NCI-H2107 treated with DMSO at 0.1 percent for 48 hours (cell line): ENCODE results near the gene SLC5A10.
"Not testable (repeated sequence)": the region's sequence is repeated elsewhere in the genome, so short reads cannot be mapped to it uniquely, and the experiment has no call there.

ENCODE experiments used
- DNase-seq: peaks from one replicate; lab custom pipeline; 2025; ENCODE audit not compliant: unreplicated experiment; lab: John Stamatoyannopoulos, UW

The SLC5A10 gene

DNA sequence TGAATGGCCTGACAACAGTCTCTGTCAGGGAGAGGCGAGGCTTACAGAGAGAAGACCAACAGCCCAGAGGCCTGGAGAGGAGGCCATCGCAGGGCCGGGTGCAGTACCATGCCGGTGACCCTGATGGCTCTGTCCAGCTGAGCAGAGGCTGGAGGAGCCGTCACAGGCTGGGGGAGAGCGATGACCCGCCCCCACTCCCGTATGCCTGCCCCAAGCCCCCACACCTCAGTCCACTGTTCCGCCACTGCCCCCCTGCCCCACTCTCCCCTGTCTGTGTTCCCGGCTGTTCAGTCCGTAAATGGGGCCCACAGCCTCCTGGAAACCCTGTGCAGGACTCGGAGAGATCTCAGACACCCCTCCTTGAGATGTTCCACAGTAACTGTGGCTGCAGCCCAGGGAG is 65.4 kb downstream of the SLC5A10 start:
- no peak for DNase-seq

DNA sequence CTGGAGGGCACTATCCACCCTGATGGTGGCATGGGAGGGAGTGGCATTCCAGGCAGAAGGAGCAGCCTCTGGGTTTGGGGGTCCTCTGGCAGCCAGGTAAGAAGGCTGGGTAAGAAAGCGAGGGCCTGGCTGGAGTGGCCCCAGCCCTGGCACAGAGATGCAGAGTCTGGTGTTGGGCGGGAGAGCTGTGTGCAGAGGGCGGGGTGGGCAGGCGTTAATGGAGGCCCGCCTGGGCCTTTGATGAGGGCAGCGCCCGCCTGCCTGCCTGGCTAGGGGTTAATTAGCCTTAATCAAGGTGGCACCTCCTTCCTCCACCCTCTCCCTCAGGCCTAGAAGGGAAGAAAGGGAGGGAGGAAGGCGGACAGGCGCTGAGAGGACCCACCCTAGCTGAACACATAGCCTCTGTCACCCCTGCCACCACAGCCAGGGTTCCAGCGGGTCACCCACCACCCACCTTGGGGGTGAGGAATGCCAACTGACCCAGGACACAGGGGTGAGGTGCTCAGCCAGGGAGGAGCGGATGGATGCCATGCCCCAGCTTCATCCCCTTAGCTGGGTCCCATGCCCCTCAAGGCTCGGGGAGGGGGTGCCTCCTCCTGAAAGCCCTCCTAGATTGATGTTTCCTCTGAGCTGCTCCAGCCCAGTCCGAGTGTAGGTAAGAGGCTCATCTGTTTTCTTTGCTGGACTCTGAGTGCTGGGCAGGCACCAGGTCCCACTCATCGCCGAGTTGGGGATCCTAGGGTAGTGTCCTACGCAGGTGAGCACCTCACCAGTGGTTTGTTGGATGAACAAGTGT is 66.0 kb downstream of the SLC5A10 start:
- no peak for DNase-seq

DNA sequence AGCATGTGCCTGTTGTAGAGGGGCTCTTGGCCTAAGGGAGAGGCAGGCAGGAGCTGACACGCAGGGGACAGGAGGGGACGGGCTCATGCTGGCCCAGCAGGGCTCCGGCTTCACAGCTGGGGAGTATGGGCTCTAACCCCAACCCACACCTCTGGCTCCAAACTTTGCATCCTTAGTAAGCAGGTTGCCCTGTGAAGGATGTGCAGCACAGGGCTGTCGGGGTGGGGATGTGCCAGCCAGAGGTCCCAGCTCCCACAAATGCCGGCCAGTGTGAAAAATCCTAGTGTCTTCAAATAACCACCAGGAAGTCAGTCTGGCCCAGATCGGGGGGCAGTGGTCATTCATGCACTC is 66.6 kb downstream of the SLC5A10 start:
- no peak for DNase-seq

DNA sequence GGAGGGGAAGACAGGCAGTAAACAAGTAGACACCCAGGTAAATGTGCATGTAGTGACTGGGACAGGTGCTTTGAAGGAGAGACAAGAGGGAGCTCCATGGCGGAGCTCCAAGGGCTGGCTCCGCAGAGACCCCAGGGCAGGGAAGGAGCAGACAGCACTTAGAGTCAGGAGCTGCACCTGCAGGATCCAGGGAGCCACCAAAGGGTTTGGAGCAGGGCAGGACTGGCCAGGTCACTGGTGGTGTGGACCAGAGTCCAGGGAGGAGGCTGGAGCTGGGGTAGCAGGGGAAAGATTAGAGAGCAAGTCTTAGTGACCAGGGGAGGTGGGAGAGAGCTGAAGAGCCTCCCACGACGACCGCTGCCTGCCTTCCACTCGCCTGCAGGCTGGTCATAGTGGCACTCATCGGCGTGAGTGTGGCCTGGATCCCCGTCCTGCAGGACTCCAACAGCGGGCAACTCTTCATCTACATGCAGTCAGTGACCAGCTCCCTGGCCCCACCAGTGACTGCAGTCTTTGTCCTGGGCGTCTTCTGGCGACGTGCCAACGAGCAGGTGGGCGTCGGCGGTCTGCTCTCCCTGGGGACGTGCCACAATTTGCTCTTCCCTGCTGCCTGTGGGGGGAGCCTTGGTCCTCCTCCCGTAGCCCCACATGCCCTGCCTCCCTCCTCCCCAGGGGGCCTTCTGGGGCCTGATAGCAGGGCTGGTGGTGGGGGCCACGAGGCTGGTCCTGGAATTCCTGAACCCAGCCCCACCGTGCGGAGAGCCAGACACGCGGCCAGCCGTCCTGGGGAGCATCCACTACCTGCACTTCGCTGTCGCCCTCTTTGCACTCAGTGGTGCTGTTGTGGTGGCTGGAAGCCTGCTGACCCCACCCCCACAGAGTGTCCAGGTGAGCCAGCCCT is 67.3 kb downstream of the SLC5A10 start:
- DNase-seq = no peak

DNA sequence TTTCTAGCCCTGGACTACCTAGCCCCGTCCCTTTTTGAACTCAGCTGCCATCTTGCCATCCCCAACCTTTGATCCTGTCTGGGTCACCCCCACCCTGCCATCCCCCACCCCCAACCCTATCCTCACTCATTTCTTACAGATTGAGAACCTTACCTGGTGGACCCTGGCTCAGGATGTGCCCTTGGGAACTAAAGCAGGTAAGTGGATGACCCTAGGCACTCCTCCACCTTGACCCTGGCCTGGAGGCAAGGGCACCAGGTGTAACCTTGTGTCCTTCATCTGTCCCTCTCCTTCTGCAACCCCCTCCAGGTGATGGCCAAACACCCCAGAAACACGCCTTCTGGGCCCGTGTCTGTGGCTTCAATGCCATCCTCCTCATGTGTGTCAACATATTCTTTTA is 68.1 kb downstream of the SLC5A10 start:
- no peak for DNase-seq

DNA sequence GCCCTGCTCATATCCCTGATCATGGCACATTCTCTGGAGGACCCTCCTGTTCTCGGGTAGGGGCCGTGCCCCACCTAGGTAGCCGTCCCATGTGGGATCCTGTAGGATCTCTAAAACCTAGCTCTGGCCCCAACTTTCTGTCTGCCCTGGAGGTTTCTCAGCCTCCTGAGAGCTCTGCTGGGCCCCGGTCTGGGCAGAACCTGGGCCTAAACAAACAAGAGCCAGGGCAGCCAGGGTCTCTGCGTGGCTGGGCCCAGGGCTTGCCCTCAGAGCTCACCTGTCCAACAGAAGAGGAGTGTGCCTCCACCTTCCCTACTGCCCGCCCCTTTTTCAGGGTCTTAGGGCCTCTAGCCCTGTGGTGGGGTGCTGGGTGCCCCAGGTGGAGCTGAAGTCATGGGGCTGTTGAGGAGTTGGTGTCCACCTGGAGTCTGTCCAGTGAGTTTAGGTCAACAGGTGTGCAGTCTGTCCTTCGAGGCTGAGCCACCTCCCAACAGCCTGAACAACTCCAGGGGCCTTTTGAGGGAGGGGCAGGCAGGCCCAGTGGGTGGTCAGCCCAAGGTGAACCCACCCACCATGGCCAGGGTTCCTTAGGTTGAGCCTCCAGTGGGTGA is 69.2 kb downstream of the SLC5A10 start:
- DNase-seq = not testable (repeated sequence)

DNA sequence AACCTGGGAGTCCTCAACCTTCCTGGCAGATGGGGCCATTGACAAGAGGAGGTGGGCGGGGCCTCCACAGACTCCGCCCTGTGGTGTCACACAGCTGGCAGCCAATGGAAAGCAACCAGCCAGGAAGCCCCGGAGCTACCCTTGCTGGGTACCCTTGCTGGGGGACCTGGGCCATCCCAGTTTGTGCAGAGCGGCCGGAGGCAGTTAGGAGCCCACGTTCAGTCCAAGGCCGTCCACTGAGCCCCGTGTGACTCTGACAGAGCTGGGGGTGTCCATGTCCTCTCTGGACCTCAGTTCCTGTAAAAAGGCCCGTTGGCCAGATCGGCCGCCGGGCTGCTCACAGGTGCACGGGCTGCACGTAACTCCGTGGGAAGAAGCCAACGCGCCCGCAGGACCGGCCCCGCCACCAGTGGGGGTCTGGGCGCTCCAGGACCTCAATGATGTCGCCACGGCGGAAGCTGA is 69.7 kb downstream of the SLC5A10 start:
- no peak for DNase-seq

DNA sequence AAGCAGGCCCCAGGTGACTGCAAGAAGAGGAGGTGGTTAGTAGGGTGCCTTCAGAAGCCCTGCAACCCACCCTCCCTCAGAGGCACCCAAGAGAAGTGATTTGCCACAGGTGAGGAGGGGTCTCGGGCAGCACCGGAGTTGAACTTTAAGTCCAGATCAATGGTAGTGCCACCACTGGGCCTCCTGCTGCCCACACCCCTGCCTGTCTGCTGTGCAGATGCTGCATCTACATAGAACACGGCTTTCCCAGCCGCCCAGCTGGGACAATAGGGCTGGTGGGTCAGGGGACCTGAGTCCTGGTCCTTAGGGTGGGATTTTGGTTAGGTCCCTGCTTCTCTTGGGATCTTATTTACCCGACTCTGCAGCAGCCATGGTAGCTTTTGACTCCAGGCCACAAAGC is 70.2 kb downstream of the SLC5A10 start:
- DNase-seq = no peak

DNA sequence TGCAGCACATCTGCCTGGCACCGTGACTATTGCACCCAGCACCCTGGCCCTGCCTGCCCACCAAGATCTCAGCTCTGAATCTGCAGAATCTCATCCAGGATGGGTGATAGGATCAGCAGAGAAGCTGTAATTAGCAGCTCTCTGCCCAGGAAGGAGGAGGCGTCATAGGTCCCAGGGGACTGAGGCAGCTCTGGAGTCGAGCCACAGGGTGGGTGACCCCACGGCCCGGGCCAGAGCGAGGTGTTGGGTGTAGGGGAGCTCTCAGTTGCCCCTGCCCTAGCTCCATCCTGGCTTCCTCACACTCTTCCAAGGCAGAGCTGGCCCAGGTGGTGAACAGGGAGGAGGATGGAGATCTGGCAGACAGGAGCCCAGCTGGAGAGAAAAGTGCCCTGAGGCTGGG is 70.8 kb downstream of the SLC5A10 start:
- DNase-seq = no peak

DNA sequence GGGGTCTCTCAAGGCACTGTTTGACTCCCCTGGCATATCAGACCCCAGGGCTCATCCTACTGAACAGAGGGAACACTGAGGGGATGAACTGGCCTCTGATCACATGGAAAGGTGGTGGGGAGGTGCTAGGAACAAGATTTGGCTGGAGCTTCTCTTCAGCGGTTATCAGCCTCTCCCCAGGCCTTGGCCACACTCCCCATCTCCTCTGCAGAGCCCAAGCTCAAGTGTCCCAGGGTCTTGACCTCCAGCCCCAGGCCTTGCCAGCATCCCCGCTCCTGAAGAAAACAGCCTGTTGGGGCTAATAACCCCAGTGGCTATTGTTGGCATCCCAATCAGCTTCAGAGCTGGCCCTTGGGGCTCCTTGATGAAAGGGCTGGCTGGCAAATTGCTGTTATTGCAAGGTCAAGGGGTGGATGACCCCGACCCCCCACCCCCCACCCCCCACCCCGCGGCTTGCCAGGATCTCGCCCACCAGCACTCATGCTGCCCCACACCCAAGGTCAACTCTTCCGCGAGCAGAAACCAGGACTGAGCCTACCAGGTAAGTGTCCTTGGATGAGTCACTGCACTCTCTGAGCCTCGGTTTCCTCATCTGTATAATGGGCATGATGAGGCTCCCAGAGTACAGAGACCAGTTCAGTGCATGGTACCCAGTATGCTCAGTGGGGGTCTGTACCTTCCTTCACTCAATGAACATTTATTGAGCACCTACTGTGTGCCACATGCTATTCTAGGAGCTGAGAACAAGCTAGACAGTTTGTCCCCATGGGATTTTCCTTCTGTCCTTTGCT is 71.4 kb downstream of the SLC5A10 start:
- DNase-seq = no peak

DNA sequence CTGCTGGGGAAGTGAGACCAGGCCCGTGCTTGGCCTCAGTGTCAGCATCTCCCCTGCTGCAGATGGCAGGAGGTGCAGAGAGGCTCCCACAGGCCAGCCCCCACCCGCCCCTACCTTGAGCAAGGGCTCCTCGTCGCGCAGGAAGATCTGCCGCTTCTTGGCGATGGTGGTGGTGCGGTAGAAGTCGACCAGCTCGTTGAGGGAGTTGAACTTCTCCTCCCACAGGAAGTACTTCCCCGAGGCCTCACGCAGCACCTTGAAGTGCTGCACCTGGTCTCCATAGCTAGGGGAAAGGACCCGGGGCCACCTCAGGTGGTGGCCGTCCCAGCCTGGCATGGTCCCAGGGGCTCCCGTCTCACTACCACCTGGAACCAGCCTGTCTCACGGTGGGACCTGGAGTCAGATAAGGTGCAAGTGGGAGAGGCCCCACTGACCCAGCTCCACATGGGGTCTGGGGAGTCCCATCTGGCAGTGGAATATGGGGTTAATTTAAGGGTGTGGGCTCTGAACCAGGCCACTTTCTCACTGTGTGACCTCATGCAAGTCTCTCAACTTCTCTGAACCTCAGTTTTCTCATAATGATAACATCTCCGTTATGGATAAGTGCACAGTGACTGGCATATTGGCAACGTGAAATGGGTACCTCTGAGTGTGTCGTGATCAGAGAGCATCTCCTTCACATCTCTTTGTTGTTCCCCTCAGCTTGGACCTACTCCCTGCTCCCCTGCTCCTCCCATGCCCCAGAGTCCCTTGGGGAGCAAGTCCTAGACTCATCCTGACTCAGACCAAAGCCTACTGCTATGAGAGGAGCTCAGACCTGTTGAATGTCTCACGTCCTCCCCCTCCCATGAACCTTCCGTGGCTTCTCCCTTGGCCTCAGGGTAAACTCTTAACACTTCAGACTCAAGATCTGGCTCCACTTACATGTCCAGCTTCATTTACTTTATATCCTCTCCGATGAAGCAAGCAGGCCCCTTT is 72.4 kb downstream of the SLC5A10 start:
- no peak for DNase-seq

DNA sequence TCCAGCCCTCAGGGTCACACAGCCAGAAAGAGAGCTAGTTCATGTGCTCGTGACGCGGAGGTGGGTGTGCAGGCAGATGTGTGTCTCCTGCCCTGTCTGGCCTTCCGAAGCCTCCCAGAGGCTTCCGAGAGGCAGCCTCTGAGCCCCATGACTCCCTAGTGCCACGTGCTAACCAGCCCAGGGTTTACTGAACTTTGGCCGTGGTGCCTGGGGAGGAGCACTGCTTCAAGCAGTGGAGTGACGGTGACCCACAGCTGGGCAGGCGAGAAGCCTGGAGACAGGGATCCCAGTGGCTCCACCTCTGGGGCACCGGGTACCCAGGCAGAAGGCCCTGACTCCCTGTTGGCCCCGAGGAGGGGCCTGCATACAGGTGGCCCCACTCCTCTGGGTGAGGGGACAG is 76.7 kb downstream of the SLC5A10 start:
- not testable (repeated sequence) for DNase-seq

DNA sequence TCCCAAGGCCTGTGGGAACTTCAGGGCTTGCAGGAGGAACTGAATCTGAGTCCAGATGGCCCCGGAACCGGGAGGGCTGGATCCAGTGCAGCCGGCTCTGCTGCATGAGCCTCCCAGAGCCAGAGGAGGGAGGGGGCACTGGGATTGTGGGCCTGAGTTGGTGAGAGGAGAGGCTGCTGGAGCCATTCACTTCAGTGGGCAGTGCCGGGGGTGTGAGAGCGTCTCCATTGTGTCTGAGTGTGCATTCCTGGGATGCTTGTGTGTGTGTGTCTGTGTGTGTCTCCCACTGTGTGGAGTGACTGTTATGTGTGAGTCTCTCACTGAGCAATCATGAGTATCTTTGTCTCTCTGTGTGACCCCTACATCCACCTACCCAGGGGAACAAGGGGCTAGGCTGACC is 77.8 kb downstream of the SLC5A10 start:
- not testable (repeated sequence) for DNase-seq

DNA sequence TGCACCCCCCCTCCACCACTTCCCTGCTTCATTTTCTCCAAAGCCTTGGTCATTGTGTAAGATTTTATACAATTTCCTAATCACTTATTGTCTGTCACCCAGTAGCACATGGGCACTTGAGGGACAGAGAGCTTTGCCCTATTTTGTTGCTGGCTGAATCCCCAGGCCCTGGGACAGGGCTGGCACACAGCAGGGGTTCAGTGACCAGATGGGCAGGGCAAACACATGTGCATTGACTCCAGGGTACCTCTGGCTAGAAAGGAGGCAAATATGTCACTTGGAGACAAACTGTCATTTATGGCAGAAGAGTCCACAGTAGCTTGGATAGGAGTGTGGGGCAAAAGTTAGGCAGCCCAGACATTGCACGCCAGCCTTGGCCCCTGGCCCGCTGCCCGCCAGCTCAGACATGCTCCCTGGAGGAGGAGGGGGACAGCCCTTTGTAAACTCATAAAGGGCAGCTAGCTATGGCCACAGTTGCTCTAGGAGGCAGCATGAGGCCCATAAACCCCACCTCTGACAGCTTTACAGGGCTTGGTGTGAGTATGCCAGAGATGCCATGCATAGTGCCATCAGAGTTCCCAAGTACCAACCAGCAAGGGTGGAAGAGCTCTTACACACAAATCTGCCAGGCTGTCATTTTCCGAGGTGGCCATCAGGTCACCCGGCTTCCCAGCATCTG is 78.9 kb downstream of the SLC5A10 start:
- DNase-seq = not testable (repeated sequence)

DNA sequence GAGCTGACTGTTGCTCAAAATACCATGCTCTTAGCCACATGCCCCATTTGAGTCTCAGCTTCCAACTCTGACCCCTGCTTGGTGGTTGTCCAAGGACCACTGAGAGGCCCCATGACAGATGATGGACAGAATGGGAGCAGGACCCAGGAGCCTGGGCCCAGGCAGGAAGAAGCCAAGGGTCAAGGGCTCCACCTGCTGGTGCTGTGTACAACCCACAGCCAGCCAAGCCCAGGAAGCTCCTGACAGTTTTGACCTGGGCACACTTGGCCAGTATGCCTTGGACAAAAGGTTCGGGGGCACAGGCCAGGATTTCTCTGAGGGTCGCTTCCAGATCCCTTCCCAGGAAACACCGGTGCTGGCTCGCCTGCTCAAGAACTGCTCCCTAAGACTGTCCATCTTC is 79.8 kb downstream of the SLC5A10 start:
- DNase-seq = not testable (repeated sequence)

DNA sequence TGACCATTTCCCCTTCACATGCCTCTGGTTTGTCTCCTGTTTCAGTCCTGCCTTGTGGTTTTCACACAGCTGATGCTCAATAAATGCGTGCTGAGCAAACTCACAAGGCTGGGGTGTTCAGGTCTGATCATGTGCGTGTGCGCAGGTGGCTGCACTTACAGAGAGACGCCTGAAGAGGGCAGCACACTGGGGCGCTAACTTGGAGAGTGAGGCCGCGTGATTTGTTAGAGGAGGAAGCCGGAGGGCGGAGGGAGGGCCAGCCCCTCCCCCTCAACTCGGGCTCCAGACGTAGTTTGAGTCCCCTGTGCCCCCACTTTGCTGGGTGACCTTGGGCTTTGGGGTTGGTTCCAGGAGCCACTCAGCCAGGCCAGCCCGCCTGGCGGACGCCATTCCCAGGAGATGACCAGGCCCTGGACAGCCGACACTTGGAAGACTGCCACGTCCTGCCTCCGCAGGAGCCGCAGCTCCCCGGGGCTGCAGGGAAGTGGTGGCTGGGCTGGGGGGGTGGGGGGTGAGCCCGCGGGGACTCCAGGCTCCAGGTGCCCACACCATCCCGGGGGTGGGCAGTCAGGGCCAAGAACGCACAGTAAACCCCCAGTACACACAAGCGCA is 80.5 kb downstream of the SLC5A10 start:
- not testable (repeated sequence) for DNase-seq

DNA sequence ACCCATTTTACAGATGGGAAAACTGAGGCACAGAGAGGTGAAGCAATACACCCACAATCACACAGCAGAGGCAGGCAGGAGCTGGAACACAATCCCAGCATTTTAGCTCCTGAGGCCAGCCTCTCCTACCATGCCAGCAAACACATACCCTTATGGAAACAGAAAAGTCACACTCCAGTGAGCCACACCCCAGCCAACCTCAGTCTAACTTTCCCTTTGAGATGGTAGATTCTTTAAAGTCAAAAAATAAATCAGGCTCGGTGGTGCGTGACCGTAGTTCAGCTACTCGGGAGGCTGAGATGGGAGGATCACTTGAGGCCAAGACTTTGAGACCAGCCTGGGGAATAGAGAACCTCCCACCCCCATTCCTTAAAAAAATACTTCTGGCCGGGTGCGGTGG is 84.2 kb downstream of the SLC5A10 start:
- not testable (repeated sequence) for DNase-seq

DNA sequence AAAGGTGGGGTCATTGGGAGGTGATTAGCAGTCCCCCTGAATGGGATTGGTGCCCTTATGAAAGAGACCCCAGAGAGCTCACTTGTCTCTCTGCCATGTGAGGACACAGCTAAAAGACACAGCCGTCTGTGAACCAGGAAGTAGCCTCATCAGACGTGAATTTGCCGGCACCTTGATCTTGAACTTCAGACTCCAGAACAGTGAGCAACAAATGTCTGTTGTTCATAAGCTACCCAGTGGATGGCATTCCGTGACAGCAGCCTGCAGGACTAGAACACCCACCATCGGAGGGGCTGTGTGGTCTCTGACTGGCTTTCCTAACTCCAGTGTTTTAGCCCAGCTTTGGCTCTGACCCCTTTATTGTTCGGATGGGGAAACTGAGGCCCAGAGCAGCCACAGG is 85.6 kb downstream of the SLC5A10 start:
- not testable (repeated sequence) for DNase-seq

DNA sequence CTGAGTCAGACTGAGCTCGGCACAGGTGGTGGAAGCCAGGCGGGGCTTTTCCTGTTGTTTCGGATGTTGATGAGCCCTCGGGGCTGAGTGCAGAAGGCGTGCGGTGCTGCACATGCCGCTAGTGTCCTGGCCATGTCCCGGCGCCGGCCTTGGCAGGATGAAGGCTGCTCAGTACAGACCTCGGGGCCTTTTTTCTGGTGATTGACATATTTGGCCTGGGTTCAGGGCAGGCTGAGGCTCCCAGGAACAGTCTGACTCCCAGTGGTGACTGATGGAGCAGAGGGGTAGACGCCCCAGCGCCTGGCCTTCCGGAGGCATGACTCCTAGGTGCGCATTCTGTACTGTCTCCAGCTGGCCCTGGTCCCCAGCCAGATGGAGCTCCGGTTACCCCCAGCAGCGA is 86.0 kb downstream of the SLC5A10 start:
- DNase-seq = not testable (repeated sequence)
